Natural killer cell treated with Interleukin-12 subunit alpha and Interleukin-12 subunit beta and Interleukin-15 and Interleukin-18, amount 100 ng/mL, for 72 hours (primary cell): ENCODE data around the gene TNN. TPM values are rescaled to one million over a fixed set of nuclear protein-coding genes. Genes with fewer than 3 reads are reported as not detected.
"Not testable (repeated sequence)": the region's sequence is repeated elsewhere in the genome, so short reads cannot be mapped to it uniquely, and the experiment has no call there.

Source experiments
- ATAC-seq, 2 donors: fragments of 150-1000 bp; cut with Tn5 transposase in 1 of 2; sonication (Bioruptor Pico), chemical (Tn5 transposase) in 1 of 2; 2 replicates each; pipeline ENCODE4 v1.10.0; 2021
- DNase-seq: peaks from one replicate; pipeline ENCODE4 v3.0.0; 2022; ENCODE audit warnings: low spot score
- H3K27ac Mint-ChIP-seq, 2 donors: 1 replicate in 1 of 2; 2 replicates in 1 of 2; pipeline ENCODE4 v1.8.0; 2022; ENCODE audit warnings: mixed read lengths in 2 of 2, mild to moderate bottlenecking in 1 of 2, moderate library complexity in 1 of 2
- H3K27me3 Mint-ChIP-seq, 2 donors: 1 replicate in 1 of 2; 2 replicates in 1 of 2; pipeline ENCODE4 v1.8.0; 2022; ENCODE audit warnings: mixed read lengths in 2 of 2
- H3K36me3 Mint-ChIP-seq: one replicate; pipeline ENCODE4 v1.8.0; 2022; ENCODE audit warnings: mixed read lengths
- H3K4me1 Mint-ChIP-seq, 2 donors: 1 replicate in 1 of 2; 2 replicates in 1 of 2; pipeline ENCODE4 v1.8.0; 2022; ENCODE audit warnings: low read depth in 2 of 2, mixed read lengths in 2 of 2, mild to moderate bottlenecking in 1 of 2
- H3K4me3 Mint-ChIP-seq: one replicate; pipeline ENCODE4 v1.8.0; 2022; ENCODE audit warnings: mixed read lengths
- H3K9me3 Mint-ChIP-seq: 2 replicates; pipeline ENCODE4 v1.8.0; 2022; ENCODE audit warnings: mixed read lengths
- total RNA-seq, 2 donors: library from RNA; stranded (reverse); gene quantifications; one replicate each; pipeline ENCODE4 v1.2.3, GENCODE V29; 2022

TNN gene
- total RNA-seq, 2 donors from 2014 or later = not detected

- Mint-ChIP-seq H3K27me3 (peaks cover 0 to 5% of the 10 kb centered on the region in 2 donors), H3K9me3 (no peaks in the 10 kb centered on the region), H3K36me3 (no peaks in the 10 kb centered on the region), H3K4me3 (no peak overlapping the region), H3K4me1 (peaks cover 3 to 10% of the 10 kb centered on the region in 2 donors), H3K27ac (no peak overlapping the region)
- DNase-seq = no peak
- ATAC-seq = no peak
Observed at GRCh38 chr1:175077356-175078030, 9.9 kb downstream of the TNN start.

DNA sequence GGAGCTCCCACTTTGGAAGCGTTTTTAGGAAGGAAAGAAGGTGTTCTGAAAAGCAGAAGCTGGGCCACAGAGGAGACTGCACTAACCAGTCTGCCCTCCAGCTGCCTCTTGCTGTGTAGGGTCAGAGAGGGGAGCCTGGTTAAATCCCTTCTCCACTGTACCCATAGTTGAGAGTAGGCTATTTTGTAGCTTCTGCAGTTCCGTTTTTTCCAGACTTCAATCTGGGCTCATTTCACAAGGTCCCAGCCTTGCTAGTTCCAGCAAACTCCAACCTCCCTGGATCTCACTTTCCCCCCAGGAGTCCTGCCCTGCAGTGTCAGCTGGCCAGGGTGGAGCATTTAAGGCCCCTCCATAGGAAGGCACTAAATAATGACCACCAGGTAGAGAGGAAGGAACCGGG is 11.0 kb downstream of the TNN start:
- ATAC-seq (no peak), DNase-seq (no peak)
- no peaks in the 10 kb centered on the region for H3K4me1 Mint-ChIP-seq
- no peak overlapping the region for H3K4me3 Mint-ChIP-seq
- peaks cover 0 to 2% of the 10 kb centered on the region in 2 donors for H3K27me3 Mint-ChIP-seq
- no peak overlapping the region for H3K27ac Mint-ChIP-seq
- no peaks in the 10 kb centered on the region for H3K9me3 Mint-ChIP-seq
- no peaks in the 10 kb centered on the region for H3K36me3 Mint-ChIP-seq

GRCh38 chr1:175079338-175079737 is 11.7 kb downstream of the TNN start:
- peaks cover 5 to 7% of the 10 kb centered on the region in 2 donors for H3K27me3 Mint-ChIP-seq
- no peaks in the 10 kb centered on the region for H3K9me3 Mint-ChIP-seq
- H3K4me1 Mint-ChIP-seq = no peaks in the 10 kb centered on the region
- H3K4me3 Mint-ChIP-seq = no peak overlapping the region
- H3K36me3 Mint-ChIP-seq = no peaks in the 10 kb centered on the region
- no peak for DNase-seq
- H3K27ac Mint-ChIP-seq = no peak overlapping the region
- ATAC-seq = no peak

DNA sequence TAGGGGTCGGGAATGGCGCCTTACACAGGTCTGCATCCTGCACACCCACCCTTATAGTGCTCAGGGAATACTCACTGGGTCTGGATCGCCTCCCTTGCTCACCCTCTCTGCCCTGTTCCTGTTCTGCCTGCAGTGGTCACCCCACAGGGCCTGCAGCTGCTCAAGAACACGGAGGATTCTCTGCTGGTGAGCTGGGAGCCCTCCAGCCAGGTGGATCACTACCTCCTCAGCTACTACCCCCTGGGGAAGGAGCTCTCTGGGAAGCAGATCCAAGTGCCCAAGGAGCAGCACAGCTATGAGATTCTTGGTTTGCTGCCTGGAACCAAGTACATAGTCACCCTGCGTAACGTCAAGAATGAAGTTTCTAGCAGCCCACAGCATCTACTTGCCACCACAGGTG is 12.4 kb downstream of the TNN start:
- Mint-ChIP-seq H3K36me3 (no peaks in the 10 kb centered on the region), H3K9me3 (no peaks in the 10 kb centered on the region), H3K27ac (no peak overlapping the region), H3K4me1 (no peaks in the 10 kb centered on the region), H3K4me3 (no peak overlapping the region), H3K27me3 (peaks cover 3 to 8% of the 10 kb centered on the region in 2 donors)
- ATAC-seq = no peak
- DNase-seq = no peak

DNA sequence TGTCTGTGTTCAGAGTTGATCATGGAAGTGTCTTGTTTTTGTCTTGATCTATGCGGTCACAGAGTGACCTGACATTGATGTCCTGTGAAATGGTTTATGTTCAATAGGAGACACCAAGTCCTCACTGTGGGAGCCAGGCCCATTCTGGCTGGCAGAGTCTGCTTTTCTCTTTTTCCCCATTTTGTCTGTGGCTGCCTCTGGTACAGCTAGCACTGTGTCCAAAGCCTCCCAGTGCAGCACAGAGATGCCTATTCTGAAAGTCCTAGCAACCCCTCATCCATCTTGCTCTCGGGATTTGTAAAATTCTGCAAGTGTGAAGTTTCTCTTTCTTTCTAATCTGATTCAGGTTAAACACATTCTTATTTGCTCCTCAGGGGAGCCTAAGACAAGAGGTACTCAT is 14.3 kb downstream of the TNN start:
- Mint-ChIP-seq H3K9me3 (no peaks in the 10 kb centered on the region), H3K27ac (no peak overlapping the region), H3K4me3 (no peak overlapping the region), H3K27me3 (peaks cover 3 to 14% of the 10 kb centered on the region in 2 donors), H3K36me3 (no peaks in the 10 kb centered on the region), H3K4me1 (no peaks in the 10 kb centered on the region)
- DNase-seq = no peak
- no peak for ATAC-seq

DNA sequence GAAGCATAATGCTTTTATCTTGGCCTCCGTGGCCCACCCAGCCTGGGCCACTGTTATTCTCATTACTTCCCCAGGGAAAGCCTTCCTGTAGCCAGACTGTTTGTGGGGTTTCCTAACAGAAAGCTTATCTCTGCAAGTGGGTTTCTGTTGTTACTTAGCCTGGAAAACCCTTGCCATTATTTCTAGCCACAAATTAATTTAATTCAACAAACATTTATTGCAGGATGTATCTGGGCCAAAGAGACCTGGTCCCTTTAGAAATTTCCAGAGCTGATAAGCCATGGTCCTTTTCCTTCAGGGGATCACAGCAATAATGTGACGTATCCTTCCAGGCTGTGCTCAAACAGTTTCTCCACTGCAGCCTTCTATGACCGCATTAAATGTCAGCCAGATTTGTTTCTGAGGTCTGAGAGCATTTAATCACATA is 20.9 kb downstream of the TNN start:
- Mint-ChIP-seq H3K9me3 (no peaks in the 10 kb centered on the region), H3K4me1 (no peaks in the 10 kb centered on the region), H3K27me3 (peaks cover 5 to 21% of the 10 kb centered on the region in 2 donors), H3K4me3 (no peak overlapping the region), H3K36me3 (no peaks in the 10 kb centered on the region), H3K27ac (no peak overlapping the region)
- ATAC-seq (no peak), DNase-seq (no peak)

DNA sequence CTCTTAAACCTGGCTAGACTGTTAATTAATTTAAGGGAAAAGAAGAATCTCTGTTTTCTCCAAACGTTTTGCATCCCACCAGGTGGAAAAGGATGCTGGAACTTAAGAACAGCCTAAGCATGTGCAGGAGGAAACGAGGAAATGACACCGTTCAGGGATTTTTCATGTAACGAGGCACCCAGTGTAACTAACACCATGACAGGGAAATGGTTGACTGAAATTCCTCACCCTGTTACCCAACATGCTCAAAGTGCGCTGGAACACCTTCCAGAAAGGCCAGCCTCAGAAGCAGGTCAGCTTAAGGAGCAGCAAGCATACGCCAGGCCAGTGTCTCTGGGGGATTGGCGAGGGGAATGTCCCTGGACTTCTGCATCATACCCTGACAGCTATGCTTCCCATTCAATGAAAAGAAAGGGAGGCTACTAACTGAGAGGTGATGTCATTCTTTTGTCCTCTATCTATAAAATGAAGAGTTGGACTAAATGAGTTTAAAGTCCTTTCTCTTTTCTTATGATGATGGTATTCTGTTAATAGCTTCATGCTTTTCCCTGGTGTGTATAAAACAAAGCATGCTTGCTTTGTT is 21.6 kb downstream of the TNN start:
- H3K9me3 Mint-ChIP-seq = no peaks in the 10 kb centered on the region
- DNase-seq (no peak), ATAC-seq (no peak)
- no peak overlapping the region for H3K4me3 Mint-ChIP-seq
- H3K36me3 Mint-ChIP-seq = no peaks in the 10 kb centered on the region
- H3K4me1 Mint-ChIP-seq = no peaks in the 10 kb centered on the region
- H3K27me3 Mint-ChIP-seq = peaks cover 2 to 15% of the 10 kb centered on the region in 2 donors
- no peak overlapping the region for H3K27ac Mint-ChIP-seq

GRCh38 chr1:175090780-175091179 is 23.1 kb downstream of the TNN start:
- H3K4me1 Mint-ChIP-seq = no peaks in the 10 kb centered on the region
- ATAC-seq = no peak
- no peak overlapping the region for H3K4me3 Mint-ChIP-seq
- no peaks in the 10 kb centered on the region for H3K9me3 Mint-ChIP-seq
- peaks cover 7 to 12% of the 10 kb centered on the region in 2 donors for H3K27me3 Mint-ChIP-seq
- DNase-seq = no peak
- no peak overlapping the region for H3K27ac Mint-ChIP-seq
- no peaks in the 10 kb centered on the region for H3K36me3 Mint-ChIP-seq

DNA sequence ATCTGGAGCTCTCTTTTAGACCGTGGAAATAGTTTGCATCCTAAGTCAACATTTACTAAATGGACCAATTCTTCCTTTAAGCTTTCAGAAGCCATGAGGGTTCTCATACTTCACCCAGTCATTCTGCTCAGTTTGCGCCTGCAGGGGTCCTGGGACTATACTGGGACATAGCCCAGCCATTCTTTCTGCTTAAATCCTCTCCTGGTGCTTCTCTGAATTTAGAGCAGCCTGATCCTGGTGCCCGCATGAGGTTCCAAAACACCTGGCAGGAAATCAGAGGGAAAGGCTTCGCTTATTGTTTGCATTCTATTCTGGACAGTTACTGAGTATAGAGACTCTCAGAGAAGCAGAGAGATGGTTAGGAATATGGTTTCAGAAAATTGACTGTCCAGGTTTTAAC is 27.0 kb downstream of the TNN start:
- no peaks in the 10 kb centered on the region for H3K9me3 Mint-ChIP-seq
- H3K27ac Mint-ChIP-seq = no peak overlapping the region
- H3K4me3 Mint-ChIP-seq = no peak overlapping the region
- ATAC-seq (no peak), DNase-seq (no peak)
- no peaks in the 10 kb centered on the region for H3K4me1 Mint-ChIP-seq
- H3K27me3 Mint-ChIP-seq = peaks cover 0 to 7% of the 10 kb centered on the region in 2 donors
- H3K36me3 Mint-ChIP-seq = no peaks in the 10 kb centered on the region

DNA sequence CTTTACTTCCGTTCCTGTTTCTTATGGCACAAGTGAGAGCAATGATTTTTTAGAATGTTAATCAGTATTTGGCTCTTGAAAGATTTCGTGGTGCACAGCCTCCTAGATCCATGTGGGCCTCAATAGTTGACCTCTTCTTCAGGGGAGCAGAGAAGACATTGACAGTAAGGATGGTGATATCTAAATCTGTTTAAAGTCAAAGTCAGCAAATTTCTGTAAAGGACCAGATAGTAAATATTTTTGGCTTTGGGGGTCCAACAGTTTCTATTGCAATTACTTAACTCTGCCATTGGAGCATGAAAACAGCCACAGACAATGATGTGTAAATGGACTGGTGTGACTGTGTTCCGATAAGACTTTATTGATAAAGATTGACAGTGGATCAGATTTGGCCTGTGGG is 27.4 kb downstream of the TNN start:
- Mint-ChIP-seq H3K4me1 (no peaks in the 10 kb centered on the region), H3K9me3 (no peaks in the 10 kb centered on the region)

DNA sequence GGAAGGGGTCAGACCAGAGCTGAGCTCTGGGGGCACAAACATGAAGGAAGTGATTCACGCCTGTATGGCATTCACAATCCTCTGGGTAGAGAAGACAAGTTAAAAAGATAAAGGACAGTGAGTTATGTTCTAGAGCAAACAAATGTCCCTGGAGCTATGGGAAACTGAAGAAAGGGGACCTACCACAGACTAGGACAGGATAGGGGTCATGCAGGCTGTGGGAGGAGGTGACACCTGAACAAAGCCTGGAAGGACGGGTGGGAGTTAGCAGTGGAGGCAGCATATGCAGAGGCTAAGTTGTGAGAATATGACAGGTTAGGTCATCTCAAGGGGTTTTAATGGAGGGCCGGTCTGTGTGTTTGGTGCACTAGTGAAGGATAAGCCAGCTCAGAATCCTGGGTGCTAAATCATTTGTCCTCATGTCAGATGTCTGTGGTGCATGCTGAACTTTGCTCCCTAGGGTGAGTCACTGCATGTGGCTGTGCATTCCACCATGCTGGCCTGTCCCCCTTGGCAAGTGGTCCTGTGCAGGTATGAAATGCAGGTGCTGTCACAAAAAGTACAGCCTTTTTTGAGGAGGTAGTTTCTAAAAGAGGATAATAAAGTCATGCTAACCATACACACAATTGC is 28.5 kb downstream of the TNN start:
- H3K4me3 Mint-ChIP-seq = no peak overlapping the region
- H3K27ac Mint-ChIP-seq = no peak overlapping the region
- no peaks in the 10 kb centered on the region for H3K4me1 Mint-ChIP-seq
- DNase-seq (no peak), ATAC-seq (no peak)
- H3K27me3 Mint-ChIP-seq = peaks cover 0 to 7% of the 10 kb centered on the region in 2 donors
- H3K36me3 Mint-ChIP-seq = no peaks in the 10 kb centered on the region
- no peaks in the 10 kb centered on the region for H3K9me3 Mint-ChIP-seq

More for the DNA sequence above, 27.4 kb downstream of the TNN start:
- Mint-ChIP-seq H3K27me3 (peaks cover 0 to 7% of the 10 kb centered on the region in 2 donors), H3K36me3 (no peaks in the 10 kb centered on the region), H3K27ac (no peak overlapping the region), H3K4me3 (no peak overlapping the region)
- no peak for DNase-seq
- ATAC-seq = no peak

- H3K27ac Mint-ChIP-seq = no peak overlapping the region
- no peak for DNase-seq
- H3K27me3 Mint-ChIP-seq = peaks cover 0 to 7% of the 10 kb centered on the region in 2 donors
- ATAC-seq = no peak
- no peak overlapping the region for H3K4me3 Mint-ChIP-seq
- H3K4me1 Mint-ChIP-seq = no peaks in the 10 kb centered on the region
- no peaks in the 10 kb centered on the region for H3K36me3 Mint-ChIP-seq
- no peaks in the 10 kb centered on the region for H3K9me3 Mint-ChIP-seq
Observed at GRCh38 chr1:175097361-175097760, 29.7 kb downstream of the TNN start.

GRCh38 chr1:175099916-175100315 is 32.3 kb downstream of the TNN start:
- H3K4me3 Mint-ChIP-seq = no peak overlapping the region
- H3K9me3 Mint-ChIP-seq = no peaks in the 10 kb centered on the region
- H3K27ac Mint-ChIP-seq = no peak overlapping the region
- no peaks in the 10 kb centered on the region for H3K4me1 Mint-ChIP-seq
- no peaks in the 10 kb centered on the region for H3K36me3 Mint-ChIP-seq
- DNase-seq (no peak), ATAC-seq (peak in 1 of 2 donors; percentile 17)
- peaks cover 0 to 5% of the 10 kb centered on the region in 2 donors for H3K27me3 Mint-ChIP-seq

DNA sequence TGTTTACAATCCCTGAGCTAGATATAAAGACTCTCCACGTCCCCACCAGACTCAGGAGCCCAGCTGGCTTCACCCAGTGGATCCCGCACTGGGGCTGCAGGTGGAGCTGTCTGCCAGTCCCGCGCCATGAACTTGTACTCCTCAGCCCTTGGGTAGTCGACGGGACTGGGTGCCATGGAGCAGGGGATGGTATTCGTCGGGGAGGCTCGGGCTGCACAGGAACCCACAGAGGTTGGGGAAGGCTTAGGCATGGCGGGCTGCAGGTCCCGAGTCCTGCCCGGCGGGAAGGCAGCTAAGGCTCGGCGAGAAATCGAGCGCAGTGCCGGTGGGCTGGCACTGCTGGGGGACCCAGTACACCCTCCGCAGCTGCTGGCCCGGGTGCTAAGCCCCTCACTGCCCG is 34.5 kb downstream of the TNN start:
- H3K36me3 Mint-ChIP-seq, H3K27me3 Mint-ChIP-seq, H3K9me3 Mint-ChIP-seq, ATAC-seq, H3K27ac Mint-ChIP-seq, H3K4me1 Mint-ChIP-seq, H3K4me3 Mint-ChIP-seq, DNase-seq: not testable (repeated sequence)
